ENCODE data around the gene PRPF6.

Gene PRPF6

GRCh38 chr20:64035933-64036345 lies 55.0 kb downstream of the PRPF6 start, which contains the start of gene C20orf204:
Gene C20orf204, plus strand, starts transcription at chr20:64036182. Its CDS starts 142 bp downstream, at chr20:64036324.
- DNase-seq (ENCODE audit: low read depth in 2 of 2), result no peak

- no peak for DNase-seq (ENCODE audit: low read depth in 2 of 2)
Measured at GRCh38 chr20:64036346-64037198, 55.6 kb downstream of the PRPF6 start.

GRCh38 chr20:64037199-64037497 lies 56.2 kb downstream of the PRPF6 start:
- no peak for DNase-seq (ENCODE audit: low read depth in 2 of 2)

- DNase-seq (ENCODE audit: low read depth in 2 of 2), result no peak
Measured at GRCh38 chr20:64037498-64038213, 56.7 kb downstream of the PRPF6 start.

- DNase-seq (ENCODE audit: low read depth in 2 of 2), result no peak
Measured at GRCh38 chr20:64038224-64038564, 57.3 kb downstream of the PRPF6 start.

- no peak for DNase-seq (ENCODE audit: low read depth in 2 of 2)
Measured at GRCh38 chr20:64038565-64039292, 57.8 kb downstream of the PRPF6 start.

- DNase-seq (ENCODE audit: low read depth in 2 of 2), result no peak
Measured at GRCh38 chr20:64039293-64040160, 58.6 kb downstream of the PRPF6 start.

GRCh38 chr20:64040231-64041039 lies 59.5 kb downstream of the PRPF6 start:
- DNase-seq (ENCODE audit: low read depth in 2 of 2), result no peak

- no peak for DNase-seq (ENCODE audit: low read depth in 2 of 2)
Measured at GRCh38 chr20:64041040-64041780, 60.3 kb downstream of the PRPF6 start.

GRCh38 chr20:64041781-64042053 lies 60.8 kb downstream of the PRPF6 start:
- DNase-seq (ENCODE audit: low read depth in 2 of 2), result no peak

- DNase-seq (ENCODE audit: low read depth in 2 of 2), result no peak
Measured at GRCh38 chr20:64042054-64042781, 61.3 kb downstream of the PRPF6 start.

GRCh38 chr20:64043768-64044167 lies 62.8 kb downstream of the PRPF6 start:
- no peak for DNase-seq (ENCODE audit: low read depth in 2 of 2)

- DNase-seq (ENCODE audit: low read depth in 2 of 2), result no peak
Measured at GRCh38 chr20:64044484-64045247, 63.7 kb downstream of the PRPF6 start.

GRCh38 chr20:64045346-64046011 lies 64.5 kb downstream of the PRPF6 start:
- DNase-seq (ENCODE audit: low read depth in 2 of 2), result no peak

GRCh38 chr20:64047046-64047389 lies 66.1 kb downstream of the PRPF6 start:
- no peak for DNase-seq (ENCODE audit: low read depth in 2 of 2)

GRCh38 chr20:64047968-64048401 lies 67.1 kb downstream of the PRPF6 start:
- DNase-seq (ENCODE audit: low read depth in 2 of 2), result no peak

GRCh38 chr20:64048402-64049044 lies 67.6 kb downstream of the PRPF6 start:
- DNase-seq (ENCODE audit: low read depth in 2 of 2), result no peak
